ENCODE data around the gene RBM20.

The RBM20 gene

GRCh38 chr10:110758898-110759297 is 114.8 kb downstream of the RBM20 start:
- in situ Hi-C loops (cut with MboI; ENCODE audit: low pct_unique_long_range_greater_than_20kb, low sequenced_read_pairs, unreplicated experiment) = no loop called here
- TF ChIP-seq CTCF (IDR thresholded peaks at IDR 0.05; ENCODE audit: extremely low read depth, insufficient read depth, missing control alignments) = no peak
- DNase-seq (ENCODE audit: low spot score) = no peak

- no peak for TF ChIP-seq CTCF (IDR thresholded peaks at IDR 0.05; ENCODE audit: extremely low read depth, insufficient read depth, missing control alignments)
- in situ Hi-C loops (cut with MboI; ENCODE audit: low pct_unique_long_range_greater_than_20kb, low sequenced_read_pairs, unreplicated experiment) = no loop called here
- DNase-seq (ENCODE audit: low spot score) = no peak
Observed at GRCh38 chr10:110759523-110759922, 115.4 kb downstream of the RBM20 start.

- in situ Hi-C loops (cut with MboI; ENCODE audit: low pct_unique_long_range_greater_than_20kb, low sequenced_read_pairs, unreplicated experiment) = no loop called here
- no peak for TF ChIP-seq CTCF (IDR thresholded peaks at IDR 0.05; ENCODE audit: extremely low read depth, insufficient read depth, missing control alignments)
- DNase-seq (ENCODE audit: low spot score) = no peak
Observed at GRCh38 chr10:110762109-110762848, 118.1 kb downstream of the RBM20 start.

- TF ChIP-seq CTCF (IDR thresholded peaks at IDR 0.05; ENCODE audit: extremely low read depth, insufficient read depth, missing control alignments) = no peak
- in situ Hi-C loops (cut with MboI; ENCODE audit: low pct_unique_long_range_greater_than_20kb, low sequenced_read_pairs, unreplicated experiment) = no loop called here
- DNase-seq (ENCODE audit: low spot score) = no peak
Observed at GRCh38 chr10:110762849-110763211, 118.7 kb downstream of the RBM20 start.

DNA sequence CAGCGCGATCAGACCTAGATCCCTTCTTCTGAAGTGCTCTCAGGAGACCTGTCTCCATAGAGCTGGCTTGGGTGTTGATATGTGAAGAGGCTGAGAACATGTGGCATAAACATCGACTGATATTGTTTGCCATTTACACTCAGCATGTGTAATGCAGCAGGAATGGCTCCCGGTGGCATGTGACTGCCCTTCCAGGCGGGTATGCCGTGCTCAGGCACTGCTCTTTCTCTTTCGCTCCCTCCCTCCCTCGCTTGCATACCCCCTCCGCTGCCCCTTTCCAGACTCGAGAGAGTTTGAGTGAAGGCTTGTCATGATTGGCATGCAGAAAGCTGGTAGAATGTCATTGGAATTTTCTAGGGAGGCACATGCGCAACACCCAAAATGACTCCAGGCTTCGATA is 120.2 kb downstream of the RBM20 start:
- no peak for TF ChIP-seq CTCF (IDR thresholded peaks at IDR 0.05; ENCODE audit: extremely low read depth, insufficient read depth, missing control alignments)
- in situ Hi-C loops (cut with MboI; ENCODE audit: low pct_unique_long_range_greater_than_20kb, low sequenced_read_pairs, unreplicated experiment) = no loop called here
- DNase-seq (ENCODE audit: low spot score) = no peak

DNA sequence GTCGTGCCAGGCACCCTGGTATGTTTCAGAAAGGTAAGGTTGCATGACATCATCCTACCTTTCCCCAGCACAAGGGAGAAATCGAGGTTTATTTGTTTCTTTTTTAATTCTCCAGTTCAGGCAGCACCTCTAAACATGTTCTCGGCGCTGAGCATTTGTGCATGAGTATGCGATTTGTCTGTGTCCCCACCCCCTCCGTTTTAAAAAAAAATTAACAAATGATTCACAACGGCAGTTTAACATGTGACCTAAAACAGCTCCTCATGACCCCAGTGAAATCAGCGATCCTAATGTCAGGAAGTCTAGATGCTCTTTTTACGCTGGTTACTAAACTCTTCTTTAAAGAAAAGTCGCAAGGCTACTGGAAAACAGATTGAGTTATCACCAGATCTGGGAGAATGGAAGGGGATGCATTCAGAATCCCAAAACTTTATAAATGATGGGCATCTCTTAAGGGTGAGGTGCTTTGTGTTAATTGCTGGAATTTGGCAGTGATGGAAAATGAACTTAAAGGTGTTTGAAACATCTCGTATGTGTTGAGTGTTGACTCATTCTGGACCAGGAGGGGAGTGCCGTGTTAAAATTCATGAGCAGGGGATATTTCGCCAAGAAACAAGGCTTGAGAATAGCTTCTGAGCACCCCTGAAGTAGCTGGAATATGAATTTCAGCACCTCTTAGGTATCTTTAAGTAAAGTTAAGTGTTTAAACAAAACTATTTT is 120.8 kb downstream of the RBM20 start:
- no peak for DNase-seq (ENCODE audit: low spot score)
- TF ChIP-seq CTCF (IDR thresholded peaks at IDR 0.05; ENCODE audit: extremely low read depth, insufficient read depth, missing control alignments) = no peak
- in situ Hi-C loops (cut with MboI; ENCODE audit: low pct_unique_long_range_greater_than_20kb, low sequenced_read_pairs, unreplicated experiment) = no loop called here
